ENCODE measurements around the gene FPGS. TPM values are rescaled to one million over a fixed set of nuclear protein-coding genes. Genes with fewer than 3 reads are reported as not detected.

The FPGS gene
- total RNA-seq, 1 donor from 2014 or later = 132 TPM

DNA sequence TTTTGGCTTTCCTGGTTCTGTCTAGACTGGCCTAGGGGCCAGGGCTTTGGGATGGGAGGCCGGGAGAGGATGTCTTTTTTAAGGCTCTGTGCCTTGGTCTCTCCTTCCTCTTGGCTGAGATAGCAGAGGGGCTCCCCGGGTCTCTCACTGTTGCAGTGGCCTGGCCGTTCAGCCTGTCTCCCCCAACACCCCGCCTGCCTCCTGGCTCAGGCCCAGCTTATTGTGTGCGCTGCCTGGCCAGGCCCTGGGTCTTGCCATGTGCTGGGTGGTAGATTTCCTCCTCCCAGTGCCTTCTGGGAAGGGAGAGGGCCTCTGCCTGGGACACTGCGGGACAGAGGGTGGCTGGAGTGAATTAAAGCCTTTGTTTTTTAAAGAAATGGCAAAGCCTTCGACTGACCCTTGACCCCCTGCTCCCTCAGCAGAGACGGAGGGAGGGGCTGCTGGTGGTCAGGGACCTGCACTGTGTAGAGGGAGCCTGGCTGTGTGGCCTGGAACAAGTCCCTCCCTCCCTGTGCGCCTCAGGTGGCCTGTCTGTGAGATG is 11.1 kb downstream of the FPGS start:
- H3K4me3 ChIP-seq (ENCODE audit: low read depth, low read length) = no peak overlapping the region
- TF ChIP-seq, protein P1, sequence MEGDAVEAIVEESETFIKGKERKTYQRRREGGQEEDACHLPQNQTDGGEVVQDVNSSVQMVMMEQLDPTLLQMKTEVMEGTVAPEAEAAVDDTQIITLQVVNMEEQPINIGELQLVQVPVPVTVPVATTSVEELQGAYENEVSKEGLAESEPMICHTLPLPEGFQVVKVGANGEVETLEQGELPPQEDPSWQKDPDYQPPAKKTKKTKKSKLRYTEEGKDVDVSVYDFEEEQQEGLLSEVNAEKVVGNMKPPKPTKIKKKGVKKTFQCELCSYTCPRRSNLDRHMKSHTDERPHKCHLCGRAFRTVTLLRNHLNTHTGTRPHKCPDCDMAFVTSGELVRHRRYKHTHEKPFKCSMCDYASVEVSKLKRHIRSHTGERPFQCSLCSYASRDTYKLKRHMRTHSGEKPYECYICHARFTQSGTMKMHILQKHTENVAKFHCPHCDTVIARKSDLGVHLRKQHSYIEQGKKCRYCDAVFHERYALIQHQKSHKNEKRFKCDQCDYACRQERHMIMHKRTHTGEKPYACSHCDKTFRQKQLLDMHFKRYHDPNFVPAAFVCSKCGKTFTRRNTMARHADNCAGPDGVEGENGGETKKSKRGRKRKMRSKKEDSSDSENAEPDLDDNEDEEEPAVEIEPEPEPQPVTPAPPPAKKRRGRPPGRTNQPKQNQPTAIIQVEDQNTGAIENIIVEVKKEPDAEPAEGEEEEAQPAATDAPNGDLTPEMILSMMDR (conservative IDR thresholded peaks at IDR 0.05; ENCODE audit: low read depth, low read length) = no peak
- DNase-seq (ENCODE audit: low read depth) = no peak

DNA sequence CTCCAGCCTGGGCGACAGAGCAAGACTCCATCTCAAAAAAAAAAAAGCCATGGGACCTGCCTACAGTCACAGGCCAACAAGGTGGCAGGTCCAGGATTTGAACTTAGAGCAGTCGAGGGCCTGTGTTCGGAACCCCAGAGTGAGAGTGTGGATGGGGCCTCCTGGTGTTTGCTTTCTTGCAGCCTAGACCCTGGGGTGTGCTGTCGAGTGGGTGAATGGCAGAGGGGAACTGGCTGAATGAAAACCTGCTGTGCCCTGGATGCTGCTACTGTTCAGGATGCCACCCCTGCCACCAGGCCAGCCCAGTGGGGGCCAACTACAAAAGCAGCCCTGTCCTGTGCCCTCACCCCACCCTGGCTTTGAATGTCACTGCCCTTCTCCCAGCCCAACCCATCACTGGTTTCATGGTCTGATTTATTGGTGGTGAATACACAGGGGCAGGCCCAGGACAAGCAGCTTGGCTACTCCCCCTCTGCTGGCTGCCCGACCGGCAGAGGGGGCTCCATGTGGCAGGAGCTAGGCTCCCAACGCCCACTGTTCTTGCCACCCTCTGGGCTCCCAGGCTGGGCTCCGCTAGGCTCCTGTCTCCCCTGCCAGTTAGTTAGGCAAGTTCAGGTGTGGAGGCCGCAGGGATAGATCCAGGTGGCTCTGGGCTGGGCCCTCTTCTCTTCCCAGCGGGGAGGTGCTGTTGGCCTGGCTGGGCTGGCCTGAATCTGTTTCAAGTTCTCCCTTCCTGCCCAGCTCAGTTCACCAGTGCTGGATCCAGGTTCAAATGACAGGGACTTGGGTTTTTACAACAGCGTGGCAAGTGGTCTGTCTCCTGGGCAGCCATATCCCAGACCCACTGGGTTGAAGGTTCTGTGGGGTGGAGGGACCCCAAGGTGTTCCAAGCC is 12.2 kb downstream of the FPGS start:
- TF ChIP-seq, protein P1 (conservative IDR thresholded peaks at IDR 0.05; ENCODE audit: low read depth, low read length) = no peak
- DNase-seq (ENCODE audit: low read depth) = no peak

DNA sequence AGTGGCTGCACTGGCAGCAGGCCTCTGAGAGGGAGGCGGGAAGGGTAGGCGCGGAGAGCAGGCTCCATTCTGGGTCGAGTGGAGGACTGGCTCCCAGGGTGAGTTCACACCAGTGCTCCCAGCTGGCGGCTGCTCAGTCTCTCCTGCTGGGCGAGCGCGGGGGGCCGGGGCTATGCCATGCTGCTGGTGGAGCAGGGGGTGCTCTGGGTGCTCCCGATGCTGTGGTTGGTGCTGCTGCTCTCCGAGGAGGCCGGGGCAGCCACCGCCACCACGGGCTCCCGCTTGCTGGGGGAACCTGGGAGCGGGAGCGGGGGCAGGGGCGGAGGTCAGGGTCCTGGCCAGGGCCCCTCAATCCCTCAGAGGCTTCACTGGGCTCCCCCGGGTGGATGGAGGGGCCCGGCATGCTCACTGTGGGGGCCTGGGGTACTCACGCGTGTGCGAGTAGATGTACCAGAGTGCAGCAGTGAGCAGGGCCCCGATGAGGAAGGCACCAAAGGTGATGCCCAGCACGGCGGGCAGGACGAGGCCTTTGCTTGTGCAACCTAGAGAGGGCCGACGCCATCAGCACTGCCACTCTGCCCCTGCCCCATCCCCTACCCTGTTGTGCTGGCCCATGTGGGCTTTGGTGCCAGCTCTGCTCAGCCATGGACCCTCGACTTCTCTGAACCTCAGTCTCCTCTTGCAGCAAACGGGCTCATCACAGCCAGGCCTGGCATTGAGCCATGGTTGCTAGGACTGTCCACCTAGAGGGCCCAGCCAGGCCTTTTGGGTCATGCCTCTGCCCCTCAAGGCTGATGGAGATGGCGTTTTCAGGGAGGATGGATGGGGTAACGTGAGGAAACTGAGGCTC is 13.1 kb downstream of the FPGS start:
- no peak overlapping the region for H3K4me3 ChIP-seq (ENCODE audit: low read depth, low read length)
- TF ChIP-seq, protein P1 (conservative IDR thresholded peaks at IDR 0.05; ENCODE audit: low read depth, low read length) = no peak
- DNase-seq (ENCODE audit: low read depth) = no peak

More for the DNA sequence above, 12.2 kb downstream of the FPGS start:
- no peak overlapping the region for H3K4me3 ChIP-seq (ENCODE audit: low read depth, low read length)

DNA sequence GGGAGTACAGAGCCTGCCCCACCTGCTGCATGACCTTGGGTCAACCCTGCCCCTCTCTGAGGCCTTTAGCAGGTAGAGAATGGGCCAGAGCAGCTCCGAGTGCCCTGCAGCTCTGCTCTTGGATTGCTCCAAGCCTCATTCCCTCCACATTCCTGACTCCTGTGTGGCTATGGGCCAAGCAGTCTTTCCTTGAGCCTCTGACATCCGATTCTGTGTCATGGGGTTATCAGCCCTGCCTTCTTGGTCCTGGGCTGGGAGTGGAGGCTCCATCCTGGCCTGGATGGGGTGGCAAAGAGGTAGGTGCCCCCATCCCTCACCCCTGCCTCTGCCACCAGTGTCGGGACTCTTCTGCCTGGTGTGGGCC is 13.7 kb downstream of the FPGS start:
- no peak for DNase-seq (ENCODE audit: low read depth)
- H3K4me3 ChIP-seq (ENCODE audit: low read depth, low read length) = no peak overlapping the region
- TF ChIP-seq, protein P1 (conservative IDR thresholded peaks at IDR 0.05; ENCODE audit: low read depth, low read length) = no peak

DNA sequence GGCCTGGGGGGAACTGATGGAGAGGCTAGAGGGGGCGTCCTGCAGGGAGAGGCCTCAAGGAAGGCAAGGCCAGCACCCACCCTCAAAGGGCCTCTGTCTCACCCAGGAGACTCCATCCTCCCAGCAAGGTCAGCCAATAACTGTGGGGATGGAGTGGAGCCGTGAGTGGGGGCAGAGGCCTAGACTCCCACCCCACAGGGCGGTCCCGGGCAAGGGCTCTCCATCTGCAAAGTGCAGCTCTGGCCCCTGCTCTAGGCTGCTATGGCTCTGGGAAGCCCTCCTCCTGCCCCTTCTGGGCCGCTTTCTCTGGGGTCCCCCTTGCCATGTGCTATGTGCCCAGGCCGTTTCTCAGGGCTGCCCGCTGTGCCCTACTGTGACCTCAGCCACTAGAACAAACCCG is 14.0 kb downstream of the FPGS start:
- DNase-seq (ENCODE audit: low read depth) = no peak
- TF ChIP-seq, protein P1 (conservative IDR thresholded peaks at IDR 0.05; ENCODE audit: low read depth, low read length) = no peak
- no peak overlapping the region for H3K4me3 ChIP-seq (ENCODE audit: low read depth, low read length)

DNA sequence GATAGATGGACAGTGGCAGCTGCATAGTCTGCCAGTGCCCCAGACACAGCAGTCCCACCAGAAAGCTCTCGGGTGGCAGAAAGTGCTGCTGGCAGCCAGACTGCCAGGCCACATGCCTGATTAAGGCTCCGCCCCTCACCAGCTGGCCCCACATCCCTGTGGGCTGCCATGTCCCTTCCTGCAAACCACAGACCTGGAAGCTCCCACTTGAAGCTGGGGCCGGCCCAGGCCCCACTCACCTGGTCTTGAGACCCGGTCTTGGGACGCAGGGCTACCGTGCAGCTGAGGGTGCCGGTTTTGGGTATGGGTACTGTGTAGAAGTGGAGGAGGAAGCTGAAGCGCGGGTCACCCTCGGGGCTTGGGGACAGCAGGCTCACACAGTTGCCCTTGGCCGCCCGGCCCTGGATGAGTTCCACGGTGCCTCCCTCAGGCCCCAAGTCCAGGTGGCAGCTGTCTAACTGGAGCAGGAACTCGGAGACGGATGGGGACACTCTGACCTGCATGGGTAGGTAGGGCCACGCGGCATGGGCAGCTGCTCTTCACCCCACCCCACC is 15.3 kb downstream of the FPGS start:
- TF ChIP-seq, protein P1 (conservative IDR thresholded peaks at IDR 0.05; ENCODE audit: low read depth, low read length) = no peak
- no peak for DNase-seq (ENCODE audit: low read depth)
- H3K4me3 ChIP-seq (ENCODE audit: low read depth, low read length) = no peak overlapping the region
